NCI-H1694 treated with DMSO at 0.1 percent for 48 hours (cell line): ENCODE results near the gene TSPAN4.

Experiments
- DNase-seq: peaks from one replicate; lab custom pipeline; 2025; lab: John Stamatoyannopoulos, UW

TSPAN4 gene

GRCh38 chr11:836700-837099 is 6.0 kb upstream of the TSPAN4 start:
- DNase-seq = no peak

- DNase-seq = no peak
These were observed 5.3 kb upstream of the TSPAN4 start for GRCh38 chr11:837189-837989.

- DNase-seq = no peak
These were observed 4.7 kb upstream of the TSPAN4 start for GRCh38 chr11:837990-838307.

- DNase-seq = no peak
These were observed 4.0 kb upstream of the TSPAN4 start for GRCh38 chr11:838441-839279.

GRCh38 chr11:839280-839623 is 3.4 kb upstream of the TSPAN4 start:
- no peak for DNase-seq

- DNase-seq = no peak
These were observed 2.6 kb upstream of the TSPAN4 start for GRCh38 chr11:839875-840617.

- no peak for DNase-seq
These were observed 677 bp upstream of the TSPAN4 start for GRCh38 chr11:841981-842369.

- DNase-seq = no peak
These were observed 558 bp downstream of the TSPAN4 start for GRCh38 chr11:843086-843734.

GRCh38 chr11:843818-844692 is 1.4 kb downstream of the TSPAN4 start:
- no peak for DNase-seq

GRCh38 chr11:844693-845644 is 2.3 kb downstream of the TSPAN4 start:
- peak; percentile 59 for DNase-seq

- no peak for DNase-seq
These were observed 3.3 kb downstream of the TSPAN4 start for GRCh38 chr11:845872-846495.

- DNase-seq = no peak
These were observed 3.9 kb downstream of the TSPAN4 start for GRCh38 chr11:846496-847098.

GRCh38 chr11:847876-848275 is 5.2 kb downstream of the TSPAN4 start:
- DNase-seq = no peak

GRCh38 chr11:848380-848931 is 5.8 kb downstream of the TSPAN4 start:
- DNase-seq = no peak

- DNase-seq = no peak
These were observed 6.6 kb downstream of the TSPAN4 start for GRCh38 chr11:849104-849824.

- no peak for DNase-seq
These were observed 7.5 kb downstream of the TSPAN4 start for GRCh38 chr11:849951-850774.
